ENCODE data around the gene SLC17A8.
A peak's percentile ranks its signal among the peaks of the same experiment; 100 is the strongest.

The SLC17A8 gene

GRCh38 chr12:100395811-100396210, 38.9 kb downstream of the SLC17A8 start:
- TF ChIP-seq, protein P1, sequence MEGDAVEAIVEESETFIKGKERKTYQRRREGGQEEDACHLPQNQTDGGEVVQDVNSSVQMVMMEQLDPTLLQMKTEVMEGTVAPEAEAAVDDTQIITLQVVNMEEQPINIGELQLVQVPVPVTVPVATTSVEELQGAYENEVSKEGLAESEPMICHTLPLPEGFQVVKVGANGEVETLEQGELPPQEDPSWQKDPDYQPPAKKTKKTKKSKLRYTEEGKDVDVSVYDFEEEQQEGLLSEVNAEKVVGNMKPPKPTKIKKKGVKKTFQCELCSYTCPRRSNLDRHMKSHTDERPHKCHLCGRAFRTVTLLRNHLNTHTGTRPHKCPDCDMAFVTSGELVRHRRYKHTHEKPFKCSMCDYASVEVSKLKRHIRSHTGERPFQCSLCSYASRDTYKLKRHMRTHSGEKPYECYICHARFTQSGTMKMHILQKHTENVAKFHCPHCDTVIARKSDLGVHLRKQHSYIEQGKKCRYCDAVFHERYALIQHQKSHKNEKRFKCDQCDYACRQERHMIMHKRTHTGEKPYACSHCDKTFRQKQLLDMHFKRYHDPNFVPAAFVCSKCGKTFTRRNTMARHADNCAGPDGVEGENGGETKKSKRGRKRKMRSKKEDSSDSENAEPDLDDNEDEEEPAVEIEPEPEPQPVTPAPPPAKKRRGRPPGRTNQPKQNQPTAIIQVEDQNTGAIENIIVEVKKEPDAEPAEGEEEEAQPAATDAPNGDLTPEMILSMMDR (IDR thresholded peaks at IDR 0.05; ENCODE audit: low read length, missing control alignments): no peak
- DNase-seq (ENCODE audit: low read depth): no peak
- no peak overlapping the region for H3K4me3 ChIP-seq (replicated peaks; ENCODE audit: low read depth, low read length)

- TF ChIP-seq, protein P1 (IDR thresholded peaks at IDR 0.05; ENCODE audit: low read length, missing control alignments): no peak
- DNase-seq (ENCODE audit: low read depth): no peak
- H3K4me3 ChIP-seq (replicated peaks; ENCODE audit: low read depth, low read length): no peak overlapping the region
Observed at GRCh38 chr12:100398307-100398706, 41.4 kb downstream of the SLC17A8 start.

DNA sequence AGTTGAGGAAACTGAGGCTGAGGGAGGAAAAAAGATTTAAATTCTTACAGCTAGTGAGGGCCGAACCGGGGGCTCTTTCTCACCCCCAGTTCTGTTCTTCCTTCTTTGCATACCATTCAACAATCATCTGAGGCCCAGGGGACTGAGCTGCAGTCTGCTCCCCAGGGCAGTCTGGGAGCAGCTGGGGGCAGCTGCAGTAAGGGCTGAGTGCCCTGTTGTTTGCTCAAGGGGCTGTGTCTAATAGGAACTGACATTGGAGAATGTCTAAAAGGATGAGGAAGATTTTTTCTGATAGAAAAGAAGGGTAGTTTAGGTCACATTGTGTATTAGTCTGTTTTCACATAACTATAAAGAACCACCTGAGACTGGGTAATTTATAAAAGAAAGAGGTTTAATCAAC, 42.2 kb downstream of the SLC17A8 start:
- no peak for DNase-seq (ENCODE audit: low read depth)
- TF ChIP-seq, protein P1 (IDR thresholded peaks at IDR 0.05; ENCODE audit: low read length, missing control alignments): no peak
- no peak overlapping the region for H3K4me3 ChIP-seq (replicated peaks; ENCODE audit: low read depth, low read length)

GRCh38 chr12:100401660-100402059, 44.8 kb downstream of the SLC17A8 start:
- peak; percentile 54 for DNase-seq (ENCODE audit: low read depth)
- TF ChIP-seq, protein P1 (IDR thresholded peaks at IDR 0.05; ENCODE audit: low read length, missing control alignments): no peak
- H3K4me3 ChIP-seq (replicated peaks; ENCODE audit: low read depth, low read length): no peak overlapping the region

DNA sequence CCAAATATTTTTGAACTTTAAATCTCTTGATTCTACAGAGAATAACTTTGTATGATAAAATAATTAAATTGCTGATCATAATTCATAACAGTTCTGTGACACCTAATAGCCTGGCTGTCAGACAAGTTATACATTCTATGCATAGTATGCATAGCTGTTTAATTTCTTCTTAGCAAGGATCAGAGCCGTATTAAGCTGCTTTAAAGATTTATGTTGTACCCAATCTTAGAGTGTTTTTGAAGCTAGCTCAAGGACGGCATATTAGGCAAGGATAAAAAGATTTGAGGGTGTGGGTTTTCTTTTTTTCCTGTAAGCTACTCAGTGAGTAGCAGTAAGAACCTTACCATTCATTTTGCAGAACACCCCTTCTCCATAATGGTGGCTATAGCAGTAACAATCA, 45.9 kb downstream of the SLC17A8 start:
- TF ChIP-seq, protein P1 (IDR thresholded peaks at IDR 0.05; ENCODE audit: low read length, missing control alignments): no peak
- H3K4me3 ChIP-seq (replicated peaks; ENCODE audit: low read depth, low read length): no peak overlapping the region
- no peak for DNase-seq (ENCODE audit: low read depth)

GRCh38 chr12:100403446-100403845, 46.6 kb downstream of the SLC17A8 start:
- H3K4me3 ChIP-seq (replicated peaks; ENCODE audit: low read depth, low read length): no peak overlapping the region
- DNase-seq (ENCODE audit: low read depth): peak; percentile 35
- TF ChIP-seq, protein P1 (IDR thresholded peaks at IDR 0.05; ENCODE audit: low read length, missing control alignments): no peak

GRCh38 chr12:100404769-100405407, 48.0 kb downstream of the SLC17A8 start:
- peak; percentile 54 for DNase-seq (ENCODE audit: low read depth)
- TF ChIP-seq, protein P1 (IDR thresholded peaks at IDR 0.05; ENCODE audit: low read length, missing control alignments): peak; percentile 52
- H3K4me3 ChIP-seq (replicated peaks; ENCODE audit: low read depth, low read length): no peak overlapping the region

Data from fibroblast of pulmonary artery (primary cell).